ENCODE results near the gene SOCS7. TPM values are rescaled to one million over a fixed set of nuclear protein-coding genes. Genes with fewer than 3 reads are reported as not detected.
A peak's percentile ranks its signal among the peaks of the same experiment; 100 is the strongest.

Gene SOCS7
- total RNA-seq, 5 donors from 2014 or later (not counting 1 experiment from before 2014, with no cell fraction given) = 18.9 to 24.5 (median 20.7) TPM

- no peaks in the 10 kb centered on the region for H3K9me3 ChIP-seq
- no peak overlapping the region for H3K4me3 ChIP-seq (ENCODE audit: control insufficient read depth in 1 of 2, extremely low read depth in 1 of 2, low read length in 1 of 2)
- ChIA-PET POLR2A (no interaction called here), CTCF (no interaction called here)
- peaks cover 0 to 53% of the 10 kb centered on the region in 2 experiments for H3K27me3 ChIP-seq (replicated peaks in 1 of 2; ENCODE audit: control insufficient read depth in 2 of 2, extremely low read depth in 1 of 2, insufficient read depth in 2 of 2, low read length in 1 of 2)
- no peak for DNase-seq
- Mint-ChIP-seq H3K4me3 (no peak overlapping the region), H3K36me3 (no peaks in the 10 kb centered on the region), H3K27ac (no peak overlapping the region), H3K27me3 (peaks cover 9 to 13% of the 10 kb centered on the region in 2 donors), H3K9me3 (no peaks in the 10 kb centered on the region), H3K4me1 (peaks cover 2 to 24% (median 10%) of the 10 kb centered on the region in 3 donors)
- H3K27ac ChIP-seq (ENCODE audit: low read length) = no peak overlapping the region
- H3K4me1 ChIP-seq (ENCODE audit: control insufficient read depth in 1 of 2, extremely low read depth in 1 of 2, insufficient read depth in 2 of 2, low read length in 2 of 2) = peaks cover 0 to 3% of the 10 kb centered on the region in 2 experiments
- 90% methylated on average over 6 of the region's 7 CpGs for WGBS (ENCODE audit: insufficient coverage)
- no peak for ATAC-seq (replicated peaks in 1 of 4)
- H3K36me3 ChIP-seq (ENCODE audit: control insufficient read depth in 2 of 2, extremely low read depth in 1 of 2, insufficient read depth in 1 of 2, low read length in 1 of 2) = no peaks in the 10 kb centered on the region
Measured at GRCh38 chr17:38329284-38329683, 22.4 kb upstream of the SOCS7 start.

- no peak overlapping the region for H3K4me3 ChIP-seq (ENCODE audit: control insufficient read depth in 1 of 2, extremely low read depth in 1 of 2, low read length in 1 of 2)
- 92% methylated on average over 15 of the region's 25 CpGs for WGBS (ENCODE audit: insufficient coverage)
- CTCF ChIA-PET = interaction anchor here in 1 of 2 donors (0.5 kb wide), 1 partner anchor 103 kb away, joined by 5 read pairs; no protein-coding TSS in a partner anchor
Measured at GRCh38 chr17:38329808-38330730, 21.6 kb upstream of the SOCS7 start.

GRCh38 chr17:38330941-38331411 lies 20.7 kb upstream of the SOCS7 start:
- DNase-seq = no peak
- Histone ChIP-seq H3K27me3 (replicated peaks in 1 of 2; ENCODE audit: control insufficient read depth in 2 of 2, extremely low read depth in 1 of 2, insufficient read depth in 2 of 2, low read length in 1 of 2) (peaks cover 0 to 65% of the 10 kb centered on the region in 2 experiments), H3K9me3 (no peaks in the 10 kb centered on the region), H3K4me1 (ENCODE audit: control insufficient read depth in 1 of 2, extremely low read depth in 1 of 2, insufficient read depth in 2 of 2, low read length in 2 of 2) (peaks cover 0 to 3% of the 10 kb centered on the region in 2 experiments), H3K27ac (ENCODE audit: low read length) (no peak overlapping the region), H3K4me3 (ENCODE audit: control insufficient read depth in 1 of 2, extremely low read depth in 1 of 2, low read length in 1 of 2) (no peak overlapping the region), H3K36me3 (ENCODE audit: control insufficient read depth in 2 of 2, extremely low read depth in 1 of 2, insufficient read depth in 1 of 2, low read length in 1 of 2) (no peaks in the 10 kb centered on the region)
- Mint-ChIP-seq H3K27ac (no peak overlapping the region), H3K27me3 (peaks cover 10 to 13% of the 10 kb centered on the region in 2 donors), H3K4me3 (no peak overlapping the region), H3K36me3 (no peaks in the 10 kb centered on the region), H3K9me3 (no peaks in the 10 kb centered on the region), H3K4me1 (peaks cover 2 to 20% (median 8%) of the 10 kb centered on the region in 3 donors)
- CTCF ChIA-PET = interaction anchor here in 1 of 2 donors (0.9 to 1.0 kb wide), 2 partner anchors 18 to 84 kb away, joined by 3 to 5 read pairs; no protein-coding TSS in a partner anchor
- 94% methylated on average over 21 of the region's 23 CpGs for WGBS (ENCODE audit: insufficient coverage)
- no peak for ATAC-seq (replicated peaks in 1 of 4)
- POLR2A ChIA-PET = no interaction called here

More at GRCh38 chr17:38329808-38330730, 21.6 kb upstream of the SOCS7 start:
- Histone ChIP-seq H3K9me3 (no peaks in the 10 kb centered on the region), H3K27ac (ENCODE audit: low read length) (no peak overlapping the region), H3K4me1 (ENCODE audit: control insufficient read depth in 1 of 2, extremely low read depth in 1 of 2, insufficient read depth in 2 of 2, low read length in 2 of 2) (peaks cover 0 to 3% of the 10 kb centered on the region in 2 experiments), H3K36me3 (ENCODE audit: control insufficient read depth in 2 of 2, extremely low read depth in 1 of 2, insufficient read depth in 1 of 2, low read length in 1 of 2) (no peaks in the 10 kb centered on the region), H3K27me3 (replicated peaks in 1 of 2; ENCODE audit: control insufficient read depth in 2 of 2, extremely low read depth in 1 of 2, insufficient read depth in 2 of 2, low read length in 1 of 2) (peaks cover 0 to 61% of the 10 kb centered on the region in 2 experiments)
- peaks cover 2 to 22% (median 10%) of the 10 kb centered on the region in 3 donors for H3K4me1 Mint-ChIP-seq
- DNase-seq = no peak
- H3K36me3 Mint-ChIP-seq = no peaks in the 10 kb centered on the region
- H3K27me3 Mint-ChIP-seq = peaks cover 10 to 13% of the 10 kb centered on the region in 2 donors
- no peaks in the 10 kb centered on the region for H3K9me3 Mint-ChIP-seq
- no peak for ATAC-seq (replicated peaks in 1 of 4)
- no peak overlapping the region for H3K27ac Mint-ChIP-seq
- POLR2A ChIA-PET = no interaction called here
- no peak overlapping the region for H3K4me3 Mint-ChIP-seq

- Histone ChIP-seq H3K4me1 (ENCODE audit: control insufficient read depth in 1 of 2, extremely low read depth in 1 of 2, insufficient read depth in 2 of 2, low read length in 2 of 2) (no peaks in the 10 kb centered on the region), H3K4me3 (ENCODE audit: control insufficient read depth in 1 of 2, extremely low read depth in 1 of 2, low read length in 1 of 2) (no peak overlapping the region), H3K27me3 (replicated peaks in 1 of 2; ENCODE audit: control insufficient read depth in 2 of 2, extremely low read depth in 1 of 2, insufficient read depth in 2 of 2, low read length in 1 of 2) (peaks cover 0 to 65% of the 10 kb centered on the region in 2 experiments), H3K27ac (ENCODE audit: low read length) (no peak overlapping the region), H3K9me3 (no peaks in the 10 kb centered on the region), H3K36me3 (ENCODE audit: control insufficient read depth in 2 of 2, extremely low read depth in 1 of 2, insufficient read depth in 1 of 2, low read length in 1 of 2) (no peaks in the 10 kb centered on the region)
- ATAC-seq (replicated peaks in 1 of 4) (no peak), DNase-seq (no peak)
- whole genome bisulfite sequencing (ENCODE audit: insufficient coverage) = 80% methylated on average over 6 of the region's 7 CpGs
- Mint-ChIP-seq H3K9me3 (no peaks in the 10 kb centered on the region), H3K4me1 (peaks cover 0 to 9% (median 2%) of the 10 kb centered on the region in 3 donors), H3K27me3 (peaks cover 10 to 13% of the 10 kb centered on the region in 2 donors), H3K27ac (no peak overlapping the region), H3K36me3 (no peaks in the 10 kb centered on the region), H3K4me3 (no peak overlapping the region)
- ChIA-PET POLR2A (interaction anchor here in 1 of 2 donors (0.6 kb wide), 1 partner anchor 1613 kb away, joined by 3 read pairs; no protein-coding TSS in a partner anchor), CTCF (interaction anchor here (0.8 to 1.0 kb wide), 2 partner anchors 8 to 81 kb away, joined by 3 read pairs; no protein-coding TSS in a partner anchor)
Measured at GRCh38 chr17:38332735-38333134, 18.9 kb upstream of the SOCS7 start.

GRCh38 chr17:38333635-38334295 lies 17.9 kb upstream of the SOCS7 start:
- 64% methylated on average over 3 of the region's 12 CpGs for WGBS (ENCODE audit: insufficient coverage)
- H3K9me3 Mint-ChIP-seq = no peaks in the 10 kb centered on the region
- ATAC-seq (replicated peaks in 1 of 4) (peak in 3 of 4 experiments; percentile 30 to 39 (median 37)), DNase-seq (peak in 20 of 35 experiments; percentile 14 to 47 (median 26))
- no peak overlapping the region for H3K27ac Mint-ChIP-seq
- no peaks in the 10 kb centered on the region for H3K36me3 Mint-ChIP-seq
- H3K4me1 Mint-ChIP-seq = peaks cover 0 to 2% (median 0%) of the 10 kb centered on the region in 3 donors
- no peak overlapping the region for H3K4me3 Mint-ChIP-seq
- no peak overlapping the region for H3K27ac ChIP-seq (ENCODE audit: low read length)
- no peaks in the 10 kb centered on the region for H3K4me1 ChIP-seq (ENCODE audit: control insufficient read depth in 1 of 2, extremely low read depth in 1 of 2, insufficient read depth in 2 of 2, low read length in 2 of 2)
- H3K27me3 ChIP-seq (replicated peaks in 1 of 2; ENCODE audit: control insufficient read depth in 2 of 2, extremely low read depth in 1 of 2, insufficient read depth in 2 of 2, low read length in 1 of 2) = peaks cover 0 to 59% of the 10 kb centered on the region in 2 experiments
- H3K9me3 ChIP-seq = no peaks in the 10 kb centered on the region
- peaks cover 10 to 13% of the 10 kb centered on the region in 2 donors for H3K27me3 Mint-ChIP-seq
- POLR2A ChIA-PET = no interaction called here
- no peak overlapping the region for H3K4me3 ChIP-seq (ENCODE audit: control insufficient read depth in 1 of 2, extremely low read depth in 1 of 2, low read length in 1 of 2)
- H3K36me3 ChIP-seq (ENCODE audit: control insufficient read depth in 2 of 2, extremely low read depth in 1 of 2, insufficient read depth in 1 of 2, low read length in 1 of 2) = no peaks in the 10 kb centered on the region
- CTCF ChIA-PET = interaction anchor here (0.8 to 1.0 kb wide), 2 partner anchors 9 to 80 kb away, joined by 3 read pairs; no protein-coding TSS in a partner anchor

Measured in T-cell (primary cell).